GM12878 (cell line): ENCODE results near the gene CYP1B1. TPM values are rescaled to one million over a fixed set of nuclear protein-coding genes. Genes with fewer than 3 reads are reported as not detected.

Experiments used
- ATAC-seq: fragments of 200-7000 bp; cut with Tn5 transposase; 3 replicates; pipeline ENCODE4 v1.9.1; 2020; ENCODE audit warnings: mild to moderate bottlenecking, moderate library complexity
- BruUV-seq: library from RNA; stranded (reverse); fragments of 400-500 nt; replicated peaks from 2 replicates; lab custom pipeline; 2021; lab: Mats Ljungman, UMichigan
- CTCF ChIA-PET: fragments of 300-600 bp; sonication (Branson Sonifier 250); formaldehyde crosslinking; extraction: SDS; loops from one replicate; lab custom pipeline; 2021; ENCODE audit warnings: inconsistent platforms; lab: Yijun Ruan, JAX
- POLR2A ChIA-PET: fragments of 350-600 bp; formaldehyde crosslinking; extraction: SDS; loops from one replicate; lab custom pipeline; 2021; ENCODE audit warnings: inconsistent platforms; lab: Charles Lee
- RAD21 ChIA-PET: fragments of 300-600 bp; sonication (Branson Sonifier 250); formaldehyde crosslinking; loops from one replicate; lab custom pipeline; 2023; ENCODE audit warnings: antibody characterized with exemption; ENCODE audit not compliant: unreplicated experiment; lab: Charles Lee
- SMC1A ChIA-PET: fragments of 300-600 bp; sonication (Branson Sonifier 250); formaldehyde crosslinking; loops from one replicate; lab custom pipeline; 2023; ENCODE audit not compliant: unreplicated experiment, uncharacterized antibody; lab: Charles Lee
- DNase-seq: peaks from one replicate; pipeline ENCODE4 v3.0.0-alpha.2; 2011; ENCODE audit warnings: low read depth, low spot score
- FAIRE-seq: peaks from 3 replicates; lab custom pipeline; 2011; peaks lifted over from hg19 to GRCh38; lab: Jason Lieb, UNC
- H2AFZ ChIP-seq: 2 replicates; pipeline ENCODE4 v1.6.0; 2011; ENCODE audit warnings: low read depth, low read length, control low read depth; ENCODE audit not compliant: control insufficient read depth
- H3K27ac ChIP-seq: 2 replicates; pipeline ENCODE4 v1.5.1; 2011; ENCODE audit warnings: control low read depth; ENCODE audit not compliant: control insufficient read depth, insufficient read depth
- H3K27me3 ChIP-seq, 2 experiments: replicated peaks in 1 of 2; 2 replicates each; pipeline versions ENCODE4 v1.6.0 to v1.6.1; 2011; ENCODE audit warnings: low read length in 1 of 2; ENCODE audit not compliant: control insufficient read depth in 2 of 2, insufficient read depth in 2 of 2
- H3K36me3 ChIP-seq, 2 experiments: 2 replicates each; pipeline ENCODE4 v1.5.1; 2011; ENCODE audit warnings: low read length in 1 of 2; ENCODE audit not compliant: control insufficient read depth in 2 of 2, insufficient read depth in 2 of 2
- H3K4me1 ChIP-seq: 2 replicates; pipeline ENCODE4 v1.6.1; 2011; ENCODE audit warnings: mild to moderate bottlenecking, low read length, moderate library complexity, mixed read lengths; ENCODE audit not compliant: control insufficient read depth, insufficient read depth
- H3K4me2 ChIP-seq: 2 replicates; pipeline ENCODE4 v1.6.0; 2011; ENCODE audit warnings: control low read depth; ENCODE audit not compliant: control insufficient read depth, insufficient read depth
- H3K4me3 ChIP-seq: fragments of 200-600 bp; sonication (generic); 2 replicates; pipeline ENCODE4 v1.5.1; 2016
- H3K79me2 ChIP-seq: 2 replicates; pipeline ENCODE4 v1.6.0; 2011; ENCODE audit warnings: low read length; ENCODE audit not compliant: control insufficient read depth, insufficient read depth
- H3K9ac ChIP-seq: 2 replicates; pipeline ENCODE4 v1.8.0; 2011; ENCODE audit warnings: low read length, control low read depth, mixed read lengths; ENCODE audit not compliant: control insufficient read depth, insufficient read depth
- H3K9me3 ChIP-seq: replicated peaks from 3 replicates; pipeline ENCODE4 v1.5.1; 2011; ENCODE audit warnings: mild to moderate bottlenecking, low read length; ENCODE audit not compliant: control insufficient read depth, insufficient read depth
- H4K20me1 ChIP-seq: 2 replicates; pipeline ENCODE4 v1.6.0; 2011; ENCODE audit not compliant: control insufficient read depth, insufficient read depth
- CBFB ChIP-seq: IDR thresholded peaks from 2 replicates; pipeline ENCODE4 v1.6.1; 2016; ENCODE audit warnings: antibody characterized with exemption, low read depth
- CBX3 ChIP-seq: fragments of 200-600 bp; sonication (generic); IDR thresholded peaks from 2 replicates; pipeline ENCODE4 v1.6.1; 2016; ENCODE audit warnings: low read depth, borderline replicate concordance
- FOXM1 ChIP-seq: IDR thresholded peaks from 2 replicates; pipeline ENCODE4 v1.6.1; 2012; ENCODE audit warnings: low read depth, mild to moderate bottlenecking, inconsistent platforms, low read length, moderate library complexity
- HDAC6 ChIP-seq: fragments of 200-600 bp; sonication (generic); IDR thresholded peaks from one replicate; pipeline ENCODE4 v1.8.0; 2017; ENCODE audit warnings: antibody characterized with exemption; ENCODE audit not compliant: unreplicated experiment
- PAX5 ChIP-seq: IDR thresholded peaks from 2 replicates; pipeline ENCODE4 v1.6.1; 2011; ENCODE audit warnings: low read depth, low read length, borderline replicate concordance
- RCOR1 ChIP-seq: conservative IDR thresholded peaks from 2 replicates; pipeline ENCODE4 v1.6.1; 2012; ENCODE audit warnings: low read depth, low read length, improper control_type of control experiment
- RUNX3 ChIP-seq: IDR thresholded peaks from 2 replicates; pipeline ENCODE4 v1.6.1; 2012; ENCODE audit warnings: low read length, inconsistent platforms
- TARDBP ChIP-seq: IDR thresholded peaks from 2 replicates; pipeline ENCODE4 v1.6.1; 2016; ENCODE audit warnings: borderline replicate concordance
- ZNF622 ChIP-seq: fragments of 450-650 bp; IDR thresholded peaks from 2 replicates; pipeline ENCODE4 v1.6.1; 2017; ENCODE audit warnings: mild to moderate bottlenecking, inconsistent platforms
- WGBS: methylation state at CpG from one replicate; pipeline ENCODE4 v1.1.6; 2016; ENCODE audit warnings: low lambda C conversion rate; ENCODE audit not compliant: insufficient replicate concordance, insufficient coverage; ENCODE audit errors: missing lambda C conversion rate; 5-methylcytosine and 5-hydroxymethylcytosine counted together
- in situ Hi-C: fragments of 300-500 bp; cut with MboI; formaldehyde crosslinking; loops from 9 replicates; pipeline ENCODE4 v1.14.3; 2018; ENCODE audit warnings: mixed read lengths
- intact Hi-C: fragments of 100-400 bp; cut with micrococcal nuclease; formaldehyde crosslinking; loops from one replicate; pipeline ENCODE4 v1.14.2; 2022; ENCODE audit not compliant: unreplicated experiment
- polyA plus RNA-seq, 11 experiments: library from polyadenylated mRNA; depleted of rRNA in 4 of 11; unstranded in 6 of 11; stranded (reverse) in 5 of 11; fragments of >200 nt; fragmentation: Nextera tagmentation in 4 of 11; fragmentation: Illumina TruSeq in 1 of 11; extraction: Ambion mirVana in 4 of 11; extraction: Trizol in 1 of 11; gene quantifications; 1 replicate in 1 of 11; 2 replicates in 10 of 11; pipeline versions ENCODE4 v1.2.1 to v1.2.3, GENCODE V29; 2011 to 2016; ENCODE audit warnings: inconsistent platforms in 2 of 11, missing spikeins in 2 of 11, low read depth in 1 of 11
- total RNA-seq, 4 experiments: library from RNA; depleted of rRNA in 3 of 4; stranded (reverse); fragments of >200 nt in 3 of 4; fragmentation: Illumina TruSeq in 1 of 4; extraction: Trizol in 1 of 4; gene quantifications; 2 replicates each; pipeline versions ENCODE4 v1.2.1 to v1.2.3, GENCODE V29; 2013 to 2021
- TF ChIP-seq, protein P1 (sequence below): IDR thresholded peaks from 2 replicates; pipeline ENCODE4 v1.6.1; 2011; ENCODE audit warnings: borderline replicate concordance, low read depth, mild to moderate bottlenecking, moderate library complexity, mixed read lengths, low read length; ENCODE audit not compliant: insufficient read depth; ENCODE audit errors: extremely low read length
- TF ChIP-seq, protein P2 (sequence below): IDR thresholded peaks from 2 replicates; pipeline ENCODE4 v1.6.1; 2011; ENCODE audit warnings: low read depth, low read length, improper control_type of control experiment, borderline replicate concordance
- TF ChIP-seq, protein P3 (sequence below): fragments of 450-650 bp; conservative IDR thresholded peaks from 2 replicates; pipeline ENCODE4 v1.6.1; 2017; ENCODE audit warnings: mild to moderate bottlenecking, moderate library complexity
- TF ChIP-seq, protein P4 (sequence below): fragments of 450-650 bp; IDR thresholded peaks from 2 replicates; pipeline ENCODE4 v1.6.1; 2017; ENCODE audit warnings: mild to moderate bottlenecking

Gene CYP1B1
- total and polyA plus RNA-seq, 10 of the 15 experiments (the other 5 are each of a cell fraction or from before 2014, with no cell fraction given), result 0.35 to 29.7 (median 3.4) TPM

DNA sequence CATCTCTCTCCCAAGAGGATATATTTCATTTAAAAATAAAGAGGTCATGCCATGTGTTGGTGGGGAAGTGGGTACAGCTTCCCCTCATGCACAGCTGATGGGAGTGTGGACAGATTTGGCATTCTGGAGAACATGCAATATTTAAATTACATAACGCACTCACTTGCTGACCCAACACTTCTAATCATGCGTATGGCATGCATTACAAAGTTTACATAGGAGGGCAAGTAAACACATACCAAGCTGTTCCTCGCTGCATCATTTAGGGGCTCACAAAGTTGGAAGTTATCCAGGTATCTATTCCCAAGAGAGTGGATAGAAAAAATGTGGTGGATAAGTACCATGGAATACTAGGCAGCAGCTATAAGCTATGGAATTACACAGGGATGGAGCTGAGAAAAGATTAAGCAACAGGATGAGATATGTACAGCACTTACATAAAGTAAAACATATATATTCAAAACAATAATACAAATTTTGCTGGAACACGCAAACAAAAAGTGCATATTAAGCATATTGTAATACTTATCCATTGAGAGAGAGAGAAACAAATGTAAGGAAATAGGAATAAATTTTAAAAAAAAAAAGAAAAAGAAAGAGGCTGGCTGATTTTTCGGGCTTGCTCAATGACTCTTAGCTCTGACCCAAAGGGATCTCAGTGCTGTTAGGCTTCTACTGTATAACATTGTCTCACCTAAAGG is 11.0 kb downstream of the CYP1B1 start:
- 75% methylated on average over 5 of the region's 5 CpGs for WGBS
- ChIA-PET POLR2A (no interaction called here), CTCF (no interaction called here), RAD21 (interaction anchor here (0.6 kb wide), 1 partner anchor 1186 kb away, joined by 3 read pairs; no protein-coding TSS in a partner anchor), SMC1A (no interaction called here)
- H2AFZ ChIP-seq, result no peak overlapping the region
- no peak overlapping the region for H3K27ac ChIP-seq
- FAIRE-seq (no peak), ATAC-seq (no peak), DNase-seq (no peak)
- peaks cover 8% of the 10 kb centered on the region for H3K79me2 ChIP-seq
- intact Hi-C loops (no loop called here), in situ Hi-C loops (no loop called here)
- BruUV-seq, result no TSS peak
- no peak overlapping the region for H3K4me3 ChIP-seq
- H4K20me1 ChIP-seq, result no peaks in the 10 kb centered on the region; the same call in 1 of the 2 replicates
- H3K36me3 ChIP-seq, result no peaks in the 10 kb centered on the region
- no peak overlapping the region for H3K4me2 ChIP-seq
- no peaks in the 10 kb centered on the region for H3K4me1 ChIP-seq
- H3K9me3 ChIP-seq, result no peaks in the 10 kb centered on the region
- H3K27me3 ChIP-seq, result no peaks in the 10 kb centered on the region
- no peak overlapping the region for H3K9ac ChIP-seq
- TF ChIP-seq PAX5 (no peak), CBFB (no peak), ZNF622 (no peak), CBX3 (no peak), TARDBP (no peak), FOXM1 (no peak), HDAC6 (no peak), RCOR1 (no peak), RUNX3 (no peak)
- TF ChIP-seq, protein P1, sequence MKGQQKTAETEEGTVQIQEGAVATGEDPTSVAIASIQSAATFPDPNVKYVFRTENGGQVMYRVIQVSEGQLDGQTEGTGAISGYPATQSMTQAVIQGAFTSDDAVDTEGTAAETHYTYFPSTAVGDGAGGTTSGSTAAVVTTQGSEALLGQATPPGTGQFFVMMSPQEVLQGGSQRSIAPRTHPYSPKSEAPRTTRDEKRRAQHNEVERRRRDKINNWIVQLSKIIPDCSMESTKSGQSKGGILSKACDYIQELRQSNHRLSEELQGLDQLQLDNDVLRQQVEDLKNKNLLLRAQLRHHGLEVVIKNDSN, result no peak
- TF ChIP-seq, protein P2, sequence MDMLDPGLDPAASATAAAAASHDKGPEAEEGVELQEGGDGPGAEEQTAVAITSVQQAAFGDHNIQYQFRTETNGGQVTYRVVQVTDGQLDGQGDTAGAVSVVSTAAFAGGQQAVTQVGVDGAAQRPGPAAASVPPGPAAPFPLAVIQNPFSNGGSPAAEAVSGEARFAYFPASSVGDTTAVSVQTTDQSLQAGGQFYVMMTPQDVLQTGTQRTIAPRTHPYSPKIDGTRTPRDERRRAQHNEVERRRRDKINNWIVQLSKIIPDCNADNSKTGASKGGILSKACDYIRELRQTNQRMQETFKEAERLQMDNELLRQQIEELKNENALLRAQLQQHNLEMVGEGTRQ, result no peak
- TF ChIP-seq, protein P3, sequence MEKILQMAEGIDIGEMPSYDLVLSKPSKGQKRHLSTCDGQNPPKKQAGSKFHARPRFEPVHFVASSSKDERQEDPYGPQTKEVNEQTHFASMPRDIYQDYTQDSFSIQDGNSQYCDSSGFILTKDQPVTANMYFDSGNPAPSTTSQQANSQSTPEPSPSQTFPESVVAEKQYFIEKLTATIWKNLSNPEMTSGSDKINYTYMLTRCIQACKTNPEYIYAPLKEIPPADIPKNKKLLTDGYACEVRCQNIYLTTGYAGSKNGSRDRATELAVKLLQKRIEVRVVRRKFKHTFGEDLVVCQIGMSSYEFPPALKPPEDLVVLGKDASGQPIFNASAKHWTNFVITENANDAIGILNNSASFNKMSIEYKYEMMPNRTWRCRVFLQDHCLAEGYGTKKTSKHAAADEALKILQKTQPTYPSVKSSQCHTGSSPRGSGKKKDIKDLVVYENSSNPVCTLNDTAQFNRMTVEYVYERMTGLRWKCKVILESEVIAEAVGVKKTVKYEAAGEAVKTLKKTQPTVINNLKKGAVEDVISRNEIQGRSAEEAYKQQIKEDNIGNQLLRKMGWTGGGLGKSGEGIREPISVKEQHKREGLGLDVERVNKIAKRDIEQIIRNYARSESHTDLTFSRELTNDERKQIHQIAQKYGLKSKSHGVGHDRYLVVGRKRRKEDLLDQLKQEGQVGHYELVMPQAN, result no peak
- TF ChIP-seq, protein P4, sequence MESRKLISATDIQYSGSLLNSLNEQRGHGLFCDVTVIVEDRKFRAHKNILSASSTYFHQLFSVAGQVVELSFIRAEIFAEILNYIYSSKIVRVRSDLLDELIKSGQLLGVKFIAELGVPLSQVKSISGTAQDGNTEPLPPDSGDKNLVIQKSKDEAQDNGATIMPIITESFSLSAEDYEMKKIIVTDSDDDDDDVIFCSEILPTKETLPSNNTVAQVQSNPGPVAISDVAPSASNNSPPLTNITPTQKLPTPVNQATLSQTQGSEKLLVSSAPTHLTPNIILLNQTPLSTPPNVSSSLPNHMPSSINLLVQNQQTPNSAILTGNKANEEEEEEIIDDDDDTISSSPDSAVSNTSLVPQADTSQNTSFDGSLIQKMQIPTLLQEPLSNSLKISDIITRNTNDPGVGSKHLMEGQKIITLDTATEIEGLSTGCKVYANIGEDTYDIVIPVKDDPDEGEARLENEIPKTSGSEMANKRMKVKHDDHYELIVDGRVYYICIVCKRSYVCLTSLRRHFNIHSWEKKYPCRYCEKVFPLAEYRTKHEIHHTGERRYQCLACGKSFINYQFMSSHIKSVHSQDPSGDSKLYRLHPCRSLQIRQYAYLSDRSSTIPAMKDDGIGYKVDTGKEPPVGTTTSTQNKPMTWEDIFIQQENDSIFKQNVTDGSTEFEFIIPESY, result no peak
